HG02678 (cell line): ENCODE data around the gene HIVEP3.

ENCODE experiments used
- ATAC-seq: cut with Tn5 transposase; IDR thresholded peaks from one replicate; pipeline ENCODE4 v1.9.1; 2021; ENCODE audit warnings: mild to moderate bottlenecking, moderate library complexity; ENCODE audit not compliant: unreplicated experiment

The HIVEP3 gene

DNA sequence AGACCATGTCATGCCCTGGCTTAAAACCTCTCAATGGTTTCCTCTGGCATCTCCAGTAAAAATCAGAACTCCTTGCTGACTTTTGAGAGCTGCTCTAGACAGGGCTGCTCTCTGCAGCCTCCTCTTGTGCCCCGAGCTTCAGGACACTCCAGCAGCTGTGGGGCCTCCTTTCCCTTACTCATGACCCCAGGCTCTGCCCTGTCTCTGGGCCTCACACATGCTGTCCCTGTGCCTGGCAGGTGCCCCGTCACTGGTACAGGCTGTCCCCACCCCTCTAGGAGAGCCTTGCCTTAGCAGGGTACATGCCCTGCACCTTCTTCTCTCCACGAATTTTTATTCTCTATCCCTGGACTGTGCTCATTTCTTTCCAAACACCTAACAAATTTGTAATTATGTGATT is 43.2 kb downstream of the HIVEP3 start:
- no peak for ATAC-seq

DNA sequence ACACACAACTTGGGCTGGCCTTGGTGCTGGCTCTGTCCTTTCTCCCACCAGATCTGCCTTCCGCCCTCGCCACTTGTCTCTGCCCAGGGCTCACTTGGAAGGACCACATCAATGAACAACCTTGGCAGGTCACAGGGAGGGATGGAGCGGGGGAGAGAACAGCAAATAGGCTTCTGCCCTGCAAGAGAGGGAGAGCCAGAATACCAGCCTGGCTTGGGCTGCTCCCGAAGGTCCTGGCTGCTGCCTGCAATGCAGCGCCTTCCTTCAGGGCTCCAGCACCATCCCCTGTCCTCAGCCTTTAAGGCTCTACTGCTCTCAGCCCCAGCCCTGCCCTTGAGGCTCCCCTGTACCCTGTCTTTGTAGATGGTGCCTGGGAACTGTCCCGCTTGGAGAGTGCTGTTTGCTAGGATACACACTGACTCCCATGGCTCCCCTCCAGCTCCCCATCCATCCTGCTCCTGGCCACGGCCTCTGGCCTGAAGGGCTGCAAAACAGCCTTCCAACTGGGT is 43.8 kb downstream of the HIVEP3 start:
- ATAC-seq = no peak

GRCh38 chr1:41874151-41874719 is 44.5 kb downstream of the HIVEP3 start:
- no peak for ATAC-seq

- no peak for ATAC-seq
Observed at GRCh38 chr1:41872074-41872473, 46.6 kb downstream of the HIVEP3 start.

DNA sequence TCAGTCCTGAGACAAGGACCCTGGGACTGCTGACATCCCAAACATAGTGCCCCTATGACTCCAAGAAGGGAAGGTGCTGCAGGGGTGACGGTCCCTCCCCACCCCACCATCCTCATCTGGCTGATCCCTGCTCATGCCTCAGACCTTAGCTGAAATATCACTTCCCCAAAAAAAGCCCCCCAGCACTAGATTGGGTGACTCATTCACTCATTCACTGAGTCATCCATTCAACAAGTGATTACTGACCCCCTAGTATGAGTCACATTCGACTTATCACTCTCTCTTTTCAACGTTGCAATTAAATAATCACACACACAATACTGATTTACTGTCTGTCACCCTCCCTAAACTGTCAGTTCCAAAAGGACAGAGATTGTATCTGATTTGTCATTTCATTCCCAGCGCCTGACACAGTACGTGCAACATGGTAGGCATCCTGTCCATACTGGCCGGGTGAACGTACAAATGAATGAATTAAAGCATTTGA is 48.6 kb downstream of the HIVEP3 start:
- no peak for ATAC-seq

DNA sequence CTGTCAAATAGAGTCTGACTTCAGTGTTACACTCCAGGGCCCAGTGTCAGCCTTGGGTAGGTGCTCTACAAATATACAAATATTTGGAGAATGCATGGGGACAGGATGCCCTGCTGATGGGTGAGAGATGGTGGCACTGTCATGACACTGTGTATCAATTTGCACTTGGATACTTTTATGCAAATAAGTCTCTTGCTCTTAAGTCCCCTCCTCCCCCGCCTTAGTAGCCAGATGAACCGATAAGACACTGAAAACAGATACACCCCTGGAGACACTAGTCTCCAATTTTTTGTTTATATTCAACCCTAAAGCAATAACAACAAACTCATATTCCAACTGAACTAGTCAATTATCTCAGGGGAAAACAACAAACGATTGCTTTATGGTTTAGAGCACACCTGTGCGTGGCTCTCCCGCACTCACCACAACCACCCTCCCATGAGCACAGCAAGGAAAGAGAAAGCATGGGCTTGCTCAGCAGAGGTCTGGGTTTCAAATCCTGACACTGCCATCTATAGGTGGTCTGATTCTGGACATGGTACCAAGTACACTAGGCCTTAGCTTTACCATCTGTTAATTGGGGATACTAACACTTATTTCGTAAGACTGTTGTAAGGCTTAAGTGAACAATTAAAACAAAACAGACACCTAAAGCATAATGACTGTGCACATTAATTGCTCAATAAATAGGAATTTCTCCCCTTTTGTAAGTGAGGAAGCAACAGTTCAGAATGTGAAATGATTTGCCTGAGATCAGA is 50.3 kb downstream of the HIVEP3 start:
- ATAC-seq = peak; percentile 59

- no peak for ATAC-seq
Observed at GRCh38 chr1:41866285-41866684, 52.4 kb downstream of the HIVEP3 start.

GRCh38 chr1:41864471-41865040 is 54.2 kb downstream of the HIVEP3 start:
- ATAC-seq = no peak

DNA sequence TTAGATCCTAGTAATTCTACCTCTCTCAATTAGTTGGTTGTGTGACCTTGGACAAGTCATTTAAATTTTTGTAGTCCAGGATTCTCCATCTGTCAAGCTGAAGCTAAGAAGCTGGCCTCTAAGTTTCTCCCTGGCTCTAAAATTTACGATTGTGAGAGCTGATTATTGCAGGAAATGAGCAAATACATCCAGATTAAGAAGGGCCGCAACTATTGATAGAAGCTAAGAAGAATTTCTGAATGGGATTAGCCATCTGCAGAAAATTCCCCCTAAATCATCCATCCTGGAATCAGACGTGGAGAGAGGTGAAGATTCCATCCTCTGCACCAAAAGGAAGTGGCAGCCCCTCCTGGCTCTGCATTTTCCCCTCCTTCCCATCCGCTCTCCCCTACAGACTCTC is 55.0 kb downstream of the HIVEP3 start:
- ATAC-seq = no peak

DNA sequence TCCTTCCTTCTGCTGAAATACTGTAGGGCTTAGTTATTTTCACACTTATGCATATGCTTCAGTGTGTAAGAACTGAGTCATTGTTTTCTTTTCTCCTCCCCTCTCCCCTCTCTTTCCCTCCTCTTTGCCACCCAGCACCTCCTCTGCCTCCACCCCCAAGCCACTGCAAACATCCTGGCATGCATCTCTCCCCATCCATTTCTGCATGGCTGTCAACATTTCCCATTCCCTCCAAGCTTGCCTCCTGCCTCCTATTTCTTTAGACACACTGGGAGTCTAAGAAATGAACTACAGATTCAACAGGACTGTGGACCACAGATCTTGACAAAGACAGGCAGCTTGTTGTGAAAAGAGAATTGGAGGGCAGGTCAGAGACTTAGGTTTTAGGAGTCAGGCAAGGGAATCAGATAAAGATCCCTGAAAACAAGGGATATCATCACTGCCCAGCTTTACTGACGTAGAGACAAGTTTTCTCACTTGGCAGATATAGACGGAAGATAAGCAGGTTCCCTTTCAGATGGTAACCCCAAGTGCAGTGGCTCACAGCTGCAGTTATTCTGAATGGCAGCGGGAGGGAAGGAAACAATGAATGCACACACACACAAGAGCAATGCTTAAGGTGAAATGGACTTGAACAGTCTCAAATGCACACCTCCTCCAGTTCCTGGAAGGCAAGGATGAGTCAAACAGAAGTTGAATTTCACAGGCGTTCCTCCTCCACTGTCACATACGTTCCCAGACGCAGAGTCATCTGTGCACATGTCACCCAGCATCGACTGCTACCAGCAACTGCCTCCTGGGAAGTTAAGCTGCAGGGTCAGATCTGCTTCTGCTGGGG is 56.1 kb downstream of the HIVEP3 start:
- no peak for ATAC-seq

- no peak for ATAC-seq
Observed at GRCh38 chr1:41861535-41862383, 57.0 kb downstream of the HIVEP3 start.

GRCh38 chr1:41860771-41861170 is 58.0 kb downstream of the HIVEP3 start:
- ATAC-seq = no peak

- no peak for ATAC-seq
Observed at GRCh38 chr1:41860214-41860613, 58.5 kb downstream of the HIVEP3 start.

- ATAC-seq = no peak
Observed at GRCh38 chr1:41859686-41860085, 59.0 kb downstream of the HIVEP3 start.

DNA sequence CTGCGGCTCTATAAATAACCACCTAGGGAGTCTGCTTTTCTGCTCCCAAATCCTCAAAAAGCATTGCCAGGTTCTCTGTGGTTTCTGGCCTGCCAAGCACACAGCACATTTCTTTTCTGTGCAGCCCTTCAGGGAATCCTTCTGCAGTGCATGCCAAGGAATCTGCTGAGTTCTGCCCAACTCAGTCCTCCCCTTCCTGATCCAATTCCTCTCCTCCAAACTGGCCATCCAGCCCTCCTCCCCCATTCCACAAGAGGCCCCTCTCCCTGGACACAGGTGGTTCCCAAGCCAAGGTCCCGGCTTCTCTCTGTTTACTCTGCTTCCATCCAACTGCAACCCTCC is 61.8 kb downstream of the HIVEP3 start:
- no peak for ATAC-seq

DNA sequence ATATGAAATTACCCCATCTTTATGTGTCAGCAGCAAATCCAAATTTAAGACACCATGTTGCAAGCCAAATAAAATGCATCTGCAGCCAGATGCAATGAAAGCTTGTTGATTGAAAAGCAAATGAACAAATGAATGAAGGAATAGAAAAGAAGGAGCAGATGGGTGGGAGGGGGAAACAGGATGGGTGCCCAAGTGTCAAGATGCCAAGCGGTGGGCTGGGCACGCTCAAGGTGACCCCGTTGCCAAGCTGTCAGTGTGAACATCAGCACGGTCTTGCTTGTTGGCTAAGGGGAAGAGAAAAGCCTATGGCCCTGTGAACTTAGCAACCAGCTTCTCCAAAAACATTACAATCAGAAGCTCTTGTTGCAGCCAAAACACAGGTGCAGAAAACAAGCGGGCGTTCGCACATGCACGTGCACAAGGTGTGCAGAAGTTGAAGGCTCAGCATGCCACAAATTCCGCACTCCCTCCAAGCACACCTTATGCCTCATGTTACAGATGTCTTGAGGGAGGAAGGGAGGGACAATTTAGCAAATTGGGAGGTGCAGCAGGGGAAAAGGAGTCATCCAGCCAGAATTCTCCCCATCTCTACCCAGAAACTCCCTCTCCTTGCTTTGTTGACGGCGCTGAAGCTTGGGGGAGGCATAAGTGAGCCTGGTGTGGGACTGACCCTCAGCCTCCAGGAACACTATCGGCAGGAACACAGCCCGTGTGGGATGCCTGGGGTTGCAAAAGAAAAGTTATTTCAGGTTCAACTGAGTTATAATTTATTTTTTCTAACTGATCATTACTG is 62.4 kb downstream of the HIVEP3 start:
- ATAC-seq = no peak

DNA sequence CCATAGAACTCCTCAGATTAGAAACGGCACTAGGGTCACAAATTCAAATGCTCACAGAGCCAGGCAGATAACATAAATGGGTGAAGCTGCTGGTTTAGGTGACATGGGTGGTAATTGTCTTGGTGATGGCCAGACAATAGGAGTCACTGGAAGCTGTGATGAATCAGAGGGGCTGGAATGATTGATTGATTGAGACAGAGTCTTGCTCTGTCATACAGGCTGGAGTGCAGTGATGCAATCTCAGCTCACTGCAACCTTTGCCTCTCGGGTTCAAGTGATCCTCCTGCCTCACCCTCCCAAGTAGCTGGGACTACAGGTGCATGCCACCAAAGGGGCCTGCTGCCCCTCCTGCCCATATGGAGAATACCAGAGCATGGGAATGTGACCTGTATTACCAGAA is 63.0 kb downstream of the HIVEP3 start:
- ATAC-seq = no peak

GRCh38 chr1:41853907-41854306 is 64.8 kb downstream of the HIVEP3 start:
- ATAC-seq = no peak

DNA sequence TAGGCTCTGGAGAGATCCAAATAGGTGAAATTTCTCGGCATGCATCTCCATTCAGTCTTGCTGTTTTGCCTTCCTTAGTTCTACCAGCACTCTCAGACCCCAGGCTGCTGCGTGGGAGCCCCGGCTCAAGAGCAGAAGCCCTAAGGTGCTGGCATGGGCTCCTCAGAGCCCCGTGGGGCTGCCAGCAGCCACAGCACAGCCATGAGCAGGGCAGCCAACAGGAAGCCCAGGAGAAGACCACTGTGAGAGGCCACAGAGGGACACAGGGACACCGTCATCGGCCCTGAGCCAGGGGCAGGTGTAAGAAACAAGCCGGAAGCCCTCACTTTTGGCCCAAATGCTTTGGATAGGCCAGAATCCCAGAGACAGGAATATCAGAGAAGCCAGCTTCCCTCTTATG is 66.6 kb downstream of the HIVEP3 start:
- ATAC-seq = no peak

DNA sequence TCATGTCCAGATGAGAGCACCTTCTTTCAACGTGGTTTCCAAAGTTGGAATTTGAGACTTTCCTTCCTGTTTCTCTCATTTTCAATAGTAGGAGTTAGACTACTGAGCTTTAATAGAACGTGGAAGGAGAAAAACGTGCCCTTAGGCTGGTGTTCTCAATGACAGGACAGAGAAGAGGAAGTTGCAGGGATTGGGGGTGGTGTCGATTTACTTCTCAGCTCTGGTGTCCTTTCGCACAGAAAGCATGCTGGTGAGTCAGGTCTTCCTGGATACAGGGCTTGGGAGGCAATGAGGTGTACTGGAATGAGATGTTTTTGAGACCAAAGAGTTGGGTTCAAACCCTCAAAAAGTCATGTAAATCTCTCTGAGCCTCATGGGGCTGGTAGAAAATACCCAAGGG is 67.1 kb downstream of the HIVEP3 start:
- no peak for ATAC-seq
